ENCODE measurements around the gene CACNA1C.

- TF ChIP-seq POLR2A (IDR thresholded peaks at IDR 0.05; ENCODE audit: low read depth, low read length) (no peak), FOS (IDR thresholded peaks at IDR 0.05; ENCODE audit: low read depth, low read length) (no peak), MAFK (IDR thresholded peaks at IDR 0.05; ENCODE audit: low read depth, low read length) (no peak), MXI1 (IDR thresholded peaks at IDR 0.05; ENCODE audit: borderline replicate concordance, low read depth, low read length) (no peak)
- TF ChIP-seq, protein P1, sequence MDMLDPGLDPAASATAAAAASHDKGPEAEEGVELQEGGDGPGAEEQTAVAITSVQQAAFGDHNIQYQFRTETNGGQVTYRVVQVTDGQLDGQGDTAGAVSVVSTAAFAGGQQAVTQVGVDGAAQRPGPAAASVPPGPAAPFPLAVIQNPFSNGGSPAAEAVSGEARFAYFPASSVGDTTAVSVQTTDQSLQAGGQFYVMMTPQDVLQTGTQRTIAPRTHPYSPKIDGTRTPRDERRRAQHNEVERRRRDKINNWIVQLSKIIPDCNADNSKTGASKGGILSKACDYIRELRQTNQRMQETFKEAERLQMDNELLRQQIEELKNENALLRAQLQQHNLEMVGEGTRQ (IDR thresholded peaks at IDR 0.05; ENCODE audit: low read depth, low read length), result no peak
- TF ChIP-seq, protein P2, sequence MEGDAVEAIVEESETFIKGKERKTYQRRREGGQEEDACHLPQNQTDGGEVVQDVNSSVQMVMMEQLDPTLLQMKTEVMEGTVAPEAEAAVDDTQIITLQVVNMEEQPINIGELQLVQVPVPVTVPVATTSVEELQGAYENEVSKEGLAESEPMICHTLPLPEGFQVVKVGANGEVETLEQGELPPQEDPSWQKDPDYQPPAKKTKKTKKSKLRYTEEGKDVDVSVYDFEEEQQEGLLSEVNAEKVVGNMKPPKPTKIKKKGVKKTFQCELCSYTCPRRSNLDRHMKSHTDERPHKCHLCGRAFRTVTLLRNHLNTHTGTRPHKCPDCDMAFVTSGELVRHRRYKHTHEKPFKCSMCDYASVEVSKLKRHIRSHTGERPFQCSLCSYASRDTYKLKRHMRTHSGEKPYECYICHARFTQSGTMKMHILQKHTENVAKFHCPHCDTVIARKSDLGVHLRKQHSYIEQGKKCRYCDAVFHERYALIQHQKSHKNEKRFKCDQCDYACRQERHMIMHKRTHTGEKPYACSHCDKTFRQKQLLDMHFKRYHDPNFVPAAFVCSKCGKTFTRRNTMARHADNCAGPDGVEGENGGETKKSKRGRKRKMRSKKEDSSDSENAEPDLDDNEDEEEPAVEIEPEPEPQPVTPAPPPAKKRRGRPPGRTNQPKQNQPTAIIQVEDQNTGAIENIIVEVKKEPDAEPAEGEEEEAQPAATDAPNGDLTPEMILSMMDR (conservative IDR thresholded peaks at IDR 0.05; ENCODE audit: low read depth, low read length), result no peak
- TF ChIP-seq, protein P3, sequence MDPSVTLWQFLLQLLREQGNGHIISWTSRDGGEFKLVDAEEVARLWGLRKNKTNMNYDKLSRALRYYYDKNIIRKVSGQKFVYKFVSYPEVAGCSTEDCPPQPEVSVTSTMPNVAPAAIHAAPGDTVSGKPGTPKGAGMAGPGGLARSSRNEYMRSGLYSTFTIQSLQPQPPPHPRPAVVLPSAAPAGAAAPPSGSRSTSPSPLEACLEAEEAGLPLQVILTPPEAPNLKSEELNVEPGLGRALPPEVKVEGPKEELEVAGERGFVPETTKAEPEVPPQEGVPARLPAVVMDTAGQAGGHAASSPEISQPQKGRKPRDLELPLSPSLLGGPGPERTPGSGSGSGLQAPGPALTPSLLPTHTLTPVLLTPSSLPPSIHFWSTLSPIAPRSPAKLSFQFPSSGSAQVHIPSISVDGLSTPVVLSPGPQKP (IDR thresholded peaks at IDR 0.05; ENCODE audit: borderline replicate concordance, low read depth, low read length), result no peak
Measured at GRCh38 chr12:2353281-2353680, 300.5 kb downstream of the CACNA1C start.

Measured in IMR-90 (cell line).